Thyroid gland (tissue), 4 donors: ENCODE data around the gene NPTN. TPM values are rescaled to one million over a fixed set of nuclear protein-coding genes. Genes with fewer than 3 reads are reported as not detected.

ENCODE experiments used
- DNase-seq, 2 donors: peaks; one replicate each; pipeline ENCODE4 v3.0.0-alpha.2; 2019
- H3K27ac ChIP-seq, 3 donors: fragments of 200-600 bp; sonication (generic); 1 replicate in 2 of 3; 2 replicates in 1 of 3; pipeline ENCODE4 v1.5.1; 2016 to 2019; ENCODE audit warnings: mild to moderate bottlenecking in 1 of 3, moderate library complexity in 1 of 3
- H3K27me3 ChIP-seq: fragments of 200-600 bp; sonication (generic); one replicate; pipeline ENCODE4 v1.5.1; 2019
- H3K36me3 ChIP-seq, 2 donors: fragments of 200-600 bp; sonication (generic); one replicate each; pipeline ENCODE4 v1.5.1; 2016 to 2019
- H3K4me1 ChIP-seq, 2 donors: fragments of 200-600 bp; sonication (generic); one replicate each; pipeline ENCODE4 v1.5.1; 2017 to 2019
- H3K4me3 ChIP-seq, 3 donors: fragments of 200-600 bp; sonication (generic); replicated peaks in 1 of 3; 1 replicate in 2 of 3; 2 replicates in 1 of 3; pipeline ENCODE4 v1.5.1; 2016; ENCODE audit warnings: mild to moderate bottlenecking in 1 of 3
- H3K9me3 ChIP-seq: fragments of 200-600 bp; sonication (generic); one replicate; pipeline ENCODE4 v1.5.1; 2017
- CTCF ChIP-seq, 6 experiments: fragments of 200-600 bp in 3 of 6; fragments of 450-650 bp in 3 of 6; sonication (generic) in 3 of 6; IDR thresholded peaks; one replicate each; pipeline ENCODE4 v1.5.1; 2016 to 2019; ENCODE audit warnings: antibody characterized with exemption in 6 of 6, mild to moderate bottlenecking in 2 of 6, inconsistent platforms in 1 of 6, moderate library complexity in 1 of 6
- POLR2A ChIP-seq, 2 donors: fragments of 450-650 bp; IDR thresholded peaks; one replicate each; pipeline ENCODE4 v1.6.1; 2017; ENCODE audit warnings: antibody characterized with exemption in 2 of 2, mild to moderate bottlenecking in 2 of 2, moderate library complexity in 1 of 2
- WGBS, 2 donors: methylation state at CpG; one replicate each; pipeline ENCODE4 v1.1.5; 2017; 5-methylcytosine and 5-hydroxymethylcytosine counted together
- intact Hi-C: fragments of 100-400 bp; cut with DNase I; formaldehyde crosslinking; loops from one replicate; pipeline ENCODE4 v1.15.1; 2023
- total RNA-seq, 4 donors: library from RNA; depleted of rRNA; stranded (reverse); fragments of >200 nt; gene quantifications; one replicate each; pipeline ENCODE4 v1.2.3, GENCODE V29; 2016

NPTN gene
- total RNA-seq, 4 donors from 2014 or later = 86.7 to 134 (median 124) TPM

GRCh38 chr15:73680549-73680948 lies 47.4 kb upstream of the NPTN start:
- Histone ChIP-seq H3K4me3 (no peak overlapping the region), H3K4me1 (peaks cover 7 to 8% of the 10 kb centered on the region in 2 donors), H3K9me3 (no peaks in the 10 kb centered on the region), H3K27me3 (no peaks in the 10 kb centered on the region), H3K36me3 (no peaks in the 10 kb centered on the region), H3K27ac (no peak overlapping the region)
- intact Hi-C loops = no loop called here
- DNase-seq = no peak
- 95 to 97% methylated on average over 2 of the region's 2 CpGs for WGBS, 2 donors
- no peak for TF ChIP-seq CTCF (IDR thresholded peaks at IDR 0.05)
- TF ChIP-seq POLR2A (IDR thresholded peaks at IDR 0.05) = no peak

GRCh38 chr15:73679964-73680363 lies 46.8 kb upstream of the NPTN start:
- no peak for TF ChIP-seq CTCF (IDR thresholded peaks at IDR 0.05)
- TF ChIP-seq POLR2A (IDR thresholded peaks at IDR 0.05) = no peak
- Histone ChIP-seq H3K4me1 (peaks cover 6% of the 10 kb centered on the region in 2 donors), H3K36me3 (no peaks in the 10 kb centered on the region), H3K9me3 (no peaks in the 10 kb centered on the region), H3K4me3 (no peak overlapping the region), H3K27me3 (no peaks in the 10 kb centered on the region), H3K27ac (no peak overlapping the region)
- DNase-seq = no peak
- 91 to 95% methylated on average over 6 of the region's 6 CpGs for WGBS, 2 donors
- intact Hi-C loops = no loop called here

- Histone ChIP-seq H3K4me1 (peaks cover 6% of the 10 kb centered on the region in 2 donors), H3K27me3 (no peaks in the 10 kb centered on the region), H3K27ac (no peak overlapping the region), H3K4me3 (no peak overlapping the region), H3K9me3 (no peaks in the 10 kb centered on the region), H3K36me3 (no peaks in the 10 kb centered on the region)
- no peak for DNase-seq
- 67 to 87% methylated on average over 3 of the region's 3 CpGs for WGBS, 2 donors
- intact Hi-C loops = no loop called here
- TF ChIP-seq POLR2A (IDR thresholded peaks at IDR 0.05) (no peak), CTCF (IDR thresholded peaks at IDR 0.05) (no peak)
These were observed 46.0 kb upstream of the NPTN start for GRCh38 chr15:73679180-73679579.

GRCh38 chr15:73678498-73678897 lies 45.3 kb upstream of the NPTN start:
- WGBS, 2 donors = 74 to 84% methylated on average over 3 of the region's 3 CpGs
- no peaks in the 10 kb centered on the region for H3K9me3 ChIP-seq
- no peaks in the 10 kb centered on the region for H3K36me3 ChIP-seq

GRCh38 chr15:73677733-73678132 lies 44.5 kb upstream of the NPTN start:
- H3K36me3 ChIP-seq = no peaks in the 10 kb centered on the region
- no peaks in the 10 kb centered on the region for H3K9me3 ChIP-seq
- no peak overlapping the region for H3K4me3 ChIP-seq
- TF ChIP-seq POLR2A (IDR thresholded peaks at IDR 0.05) (no peak), CTCF (IDR thresholded peaks at IDR 0.05) (no peak)
- WGBS, 2 donors = 68 to 89% methylated on average over 2 of the region's 2 CpGs
- peaks cover 0 to 3% of the 10 kb centered on the region in 2 donors for H3K4me1 ChIP-seq
- intact Hi-C loops = loop anchor here (2.0 kb wide), 1 partner anchor 25 kb away; no protein-coding TSS in a partner anchor
- no peak for DNase-seq
- no peaks in the 10 kb centered on the region for H3K27me3 ChIP-seq
- no peak overlapping the region for H3K27ac ChIP-seq

More at GRCh38 chr15:73678498-73678897, 45.3 kb upstream of the NPTN start:
- Histone ChIP-seq H3K4me1 (peaks cover 1 to 3% of the 10 kb centered on the region in 2 donors), H3K27me3 (no peaks in the 10 kb centered on the region), H3K27ac (no peak overlapping the region), H3K4me3 (no peak overlapping the region)
- no peak for DNase-seq
- TF ChIP-seq CTCF (IDR thresholded peaks at IDR 0.05) (no peak), POLR2A (IDR thresholded peaks at IDR 0.05) (no peak)
- intact Hi-C loops = no loop called here
